ENCODE data around the gene APOE. TPM values are rescaled to one million over a fixed set of nuclear protein-coding genes. Genes with fewer than 3 reads are reported as not detected.

The APOE gene
- polyA plus RNA-seq, 1 experiment, result 2.8 TPM

DNA sequence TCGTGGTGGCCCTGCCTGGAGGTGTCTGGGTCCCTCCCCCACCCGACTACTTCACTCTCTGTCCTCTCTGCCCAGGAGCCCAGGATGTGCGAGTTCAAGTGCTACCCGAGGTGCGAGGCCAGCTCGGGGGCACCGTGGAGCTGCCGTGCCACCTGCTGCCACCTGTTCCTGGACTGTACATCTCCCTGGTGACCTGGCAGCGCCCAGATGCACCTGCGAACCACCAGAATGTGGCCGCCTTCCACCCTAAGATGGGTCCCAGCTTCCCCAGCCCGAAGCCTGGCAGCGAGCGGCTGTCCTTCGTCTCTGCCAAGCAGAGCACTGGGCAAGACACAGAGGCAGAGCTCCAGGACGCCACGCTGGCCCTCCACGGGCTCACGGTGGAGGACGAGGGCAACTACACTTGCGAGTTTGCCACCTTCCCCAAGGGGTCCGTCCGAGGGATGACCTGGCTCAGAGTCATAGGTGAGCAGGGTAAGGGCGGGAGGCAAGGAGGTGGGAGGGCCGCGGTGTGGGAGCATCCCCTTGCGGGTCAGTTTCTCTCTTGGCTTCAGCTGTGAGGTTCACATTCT is 40.3 kb upstream of the APOE start:
- Histone ChIP-seq H3K4me3 (ENCODE audit: low read depth, low read length) (no peak overlapping the region), H3K27me3 (ENCODE audit: control insufficient read depth, insufficient read depth, low read length) (no peaks in the 10 kb centered on the region), H3K36me3 (ENCODE audit: control insufficient read depth, insufficient read depth, low read length) (peaks cover 15% of the 10 kb centered on the region)
- DNase-seq (ENCODE audit: low read depth), result no peak
- no peak for TF ChIP-seq CTCF (IDR thresholded peaks at IDR 0.05; ENCODE audit: insufficient read depth, low read depth, low read length)
- ChIA-PET POLR2A (no interaction called here), CTCF (no interaction called here)

- H3K36me3 ChIP-seq (ENCODE audit: control insufficient read depth, insufficient read depth, low read length), result peaks cover 13% of the 10 kb centered on the region
Measured at GRCh38 chr19:44866664-44867063, 38.9 kb upstream of the APOE start.

GRCh38 chr19:44867578-44867977 is 38.0 kb upstream of the APOE start:
- TF ChIP-seq CTCF (IDR thresholded peaks at IDR 0.05; ENCODE audit: insufficient read depth, low read depth, low read length), result no peak
- CTCF ChIA-PET, result no interaction called here
- Histone ChIP-seq H3K4me3 (ENCODE audit: low read depth, low read length) (no peak overlapping the region), H3K27me3 (ENCODE audit: control insufficient read depth, insufficient read depth, low read length) (no peaks in the 10 kb centered on the region), H3K36me3 (ENCODE audit: control insufficient read depth, insufficient read depth, low read length) (peaks cover 18% of the 10 kb centered on the region)
- POLR2A ChIA-PET, result no interaction called here
- DNase-seq (ENCODE audit: low read depth), result no peak

More at GRCh38 chr19:44866664-44867063, 38.9 kb upstream of the APOE start:
- ChIA-PET POLR2A (no interaction called here), CTCF (interaction anchor here (1.5 kb wide), 1 partner anchor 18 kb away, joined by 3 read pairs; no protein-coding TSS in a partner anchor)
- no peak for TF ChIP-seq CTCF (IDR thresholded peaks at IDR 0.05; ENCODE audit: insufficient read depth, low read depth, low read length)
- Histone ChIP-seq H3K4me3 (ENCODE audit: low read depth, low read length) (no peak overlapping the region), H3K27me3 (ENCODE audit: control insufficient read depth, insufficient read depth, low read length) (no peaks in the 10 kb centered on the region)
- DNase-seq (ENCODE audit: low read depth), result no peak

DNA sequence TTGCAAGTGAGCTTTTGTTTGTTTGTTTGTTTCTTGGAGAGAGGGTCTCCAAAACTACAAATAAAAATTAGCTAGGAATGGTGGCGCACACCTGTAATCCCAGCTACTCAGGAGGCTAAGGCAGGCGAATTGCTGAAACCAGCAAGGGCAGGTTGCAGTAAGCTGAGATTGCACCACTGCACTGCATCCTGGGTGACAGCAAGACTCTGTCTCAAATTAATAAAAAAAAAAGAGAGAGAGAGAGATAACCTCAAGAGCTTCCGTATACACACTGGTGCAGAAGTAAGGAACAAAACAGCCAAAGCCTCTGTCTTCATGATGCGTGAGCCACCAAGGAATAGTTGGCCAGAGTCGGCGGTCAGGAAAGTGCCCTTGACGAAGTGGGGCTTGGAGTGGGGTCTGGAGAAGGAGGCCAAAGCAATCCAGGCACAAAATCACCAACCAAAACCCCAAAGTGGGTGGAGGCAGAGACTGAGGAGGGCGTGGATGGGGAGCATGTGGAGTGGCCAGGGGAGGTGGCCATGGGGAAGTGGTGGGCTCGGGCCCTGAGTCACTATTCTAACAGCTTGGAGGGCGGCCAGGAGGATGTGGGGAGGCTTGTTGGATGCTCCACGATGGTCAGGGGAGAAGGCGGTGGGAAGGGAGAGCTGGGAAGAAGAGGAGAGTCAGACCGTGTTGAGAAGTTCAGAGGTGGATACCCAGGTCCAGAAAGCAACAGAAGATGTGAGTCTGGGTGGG is 35.7 kb upstream of the APOE start:
- no peak for TF ChIP-seq CTCF (IDR thresholded peaks at IDR 0.05; ENCODE audit: insufficient read depth, low read depth, low read length)
- ChIA-PET POLR2A (interaction anchor here (0.6 kb wide), 1 partner anchor 150 kb away, joined by 5 read pairs; no protein-coding TSS in a partner anchor), CTCF (no interaction called here)
- DNase-seq (ENCODE audit: low read depth), result no peak
- Histone ChIP-seq H3K4me3 (ENCODE audit: low read depth, low read length) (no peak overlapping the region), H3K27me3 (ENCODE audit: control insufficient read depth, insufficient read depth, low read length) (no peaks in the 10 kb centered on the region), H3K36me3 (ENCODE audit: control insufficient read depth, insufficient read depth, low read length) (peaks cover 36% of the 10 kb centered on the region)

GRCh38 chr19:44871809-44872208 is 33.8 kb upstream of the APOE start:
- TF ChIP-seq CTCF (IDR thresholded peaks at IDR 0.05; ENCODE audit: insufficient read depth, low read depth, low read length), result no peak
- DNase-seq (ENCODE audit: low read depth), result no peak
- ChIA-PET CTCF (interaction anchor here (0.6 kb wide), 1 partner anchor 87 kb away, joined by 3 read pairs; no protein-coding TSS in a partner anchor), POLR2A (no interaction called here)
- Histone ChIP-seq H3K27me3 (ENCODE audit: control insufficient read depth, insufficient read depth, low read length) (no peaks in the 10 kb centered on the region), H3K4me3 (ENCODE audit: low read depth, low read length) (no peak overlapping the region), H3K36me3 (ENCODE audit: control insufficient read depth, insufficient read depth, low read length) (peaks cover 37% of the 10 kb centered on the region)
